Neutrophil (primary cell): ENCODE results near the gene RFXAP.
A peak's percentile ranks its signal among the peaks of the same experiment; 100 is the strongest.

Experiments
- H3K27ac ChIP-seq: fragments of 200-600 bp; sonication (generic); 2 replicates; pipeline ENCODE4 v1.5.1; 2016; ENCODE audit warnings: mild to moderate bottlenecking, moderate library complexity
- H3K27me3 ChIP-seq: fragments of 200-600 bp; sonication (generic); 2 replicates; pipeline ENCODE4 v1.6.0; 2016; ENCODE audit warnings: mild to moderate bottlenecking
- H3K36me3 ChIP-seq: fragments of 200-600 bp; sonication (generic); 2 replicates; pipeline ENCODE4 v1.5.1; 2017
- H3K4me1 ChIP-seq, 2 experiments: fragments of 200-600 bp in 1 of 2; sonication (generic) in 1 of 2; 1 replicate in 1 of 2; 2 replicates in 1 of 2; pipeline versions ENCODE4 v1.5.1 to v1.6.1; 2013 to 2016; ENCODE audit warnings: low read depth in 1 of 2, low read length in 1 of 2, mild to moderate bottlenecking in 1 of 2, moderate library complexity in 1 of 2; ENCODE audit not compliant: control insufficient read depth in 1 of 2, insufficient read depth in 1 of 2
- H3K4me3 ChIP-seq, 2 experiments: fragments of 200-600 bp in 1 of 2; sonication (generic) in 1 of 2; 1 replicate in 1 of 2; 2 replicates in 1 of 2; pipeline ENCODE4 v1.5.1; 2013 to 2016; ENCODE audit warnings: low read depth in 1 of 2, low read length in 1 of 2, mild to moderate bottlenecking in 1 of 2, moderate library complexity in 1 of 2
- H3K9me3 ChIP-seq: fragments of 200-600 bp; sonication (generic); 2 replicates; pipeline ENCODE4 v1.5.1; 2016
- TF ChIP-seq, protein P1 (sequence below): fragments of 200-600 bp; sonication (generic); IDR thresholded peaks from 2 replicates; pipeline ENCODE4 v1.5.1; 2016; ENCODE audit warnings: antibody characterized with exemption

The RFXAP gene, protein sequence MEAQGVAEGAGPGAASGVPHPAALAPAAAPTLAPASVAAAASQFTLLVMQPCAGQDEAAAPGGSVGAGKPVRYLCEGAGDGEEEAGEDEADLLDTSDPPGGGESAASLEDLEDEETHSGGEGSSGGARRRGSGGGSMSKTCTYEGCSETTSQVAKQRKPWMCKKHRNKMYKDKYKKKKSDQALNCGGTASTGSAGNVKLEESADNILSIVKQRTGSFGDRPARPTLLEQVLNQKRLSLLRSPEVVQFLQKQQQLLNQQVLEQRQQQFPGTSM

GRCh38 chr13:36818804-36819738, at the start of gene RFXAP:
TSS of gene RFXAP (plus strand) at chr13:36819222. CDS start at chr13:36819358, 136 bp downstream.
- H3K36me3 ChIP-seq = no peaks in the 10 kb centered on the region
- H3K4me1 ChIP-seq = peaks cover 22 to 23% of the 10 kb centered on the region in 2 experiments
- no peaks in the 10 kb centered on the region for H3K9me3 ChIP-seq
- TF ChIP-seq, protein P1, sequence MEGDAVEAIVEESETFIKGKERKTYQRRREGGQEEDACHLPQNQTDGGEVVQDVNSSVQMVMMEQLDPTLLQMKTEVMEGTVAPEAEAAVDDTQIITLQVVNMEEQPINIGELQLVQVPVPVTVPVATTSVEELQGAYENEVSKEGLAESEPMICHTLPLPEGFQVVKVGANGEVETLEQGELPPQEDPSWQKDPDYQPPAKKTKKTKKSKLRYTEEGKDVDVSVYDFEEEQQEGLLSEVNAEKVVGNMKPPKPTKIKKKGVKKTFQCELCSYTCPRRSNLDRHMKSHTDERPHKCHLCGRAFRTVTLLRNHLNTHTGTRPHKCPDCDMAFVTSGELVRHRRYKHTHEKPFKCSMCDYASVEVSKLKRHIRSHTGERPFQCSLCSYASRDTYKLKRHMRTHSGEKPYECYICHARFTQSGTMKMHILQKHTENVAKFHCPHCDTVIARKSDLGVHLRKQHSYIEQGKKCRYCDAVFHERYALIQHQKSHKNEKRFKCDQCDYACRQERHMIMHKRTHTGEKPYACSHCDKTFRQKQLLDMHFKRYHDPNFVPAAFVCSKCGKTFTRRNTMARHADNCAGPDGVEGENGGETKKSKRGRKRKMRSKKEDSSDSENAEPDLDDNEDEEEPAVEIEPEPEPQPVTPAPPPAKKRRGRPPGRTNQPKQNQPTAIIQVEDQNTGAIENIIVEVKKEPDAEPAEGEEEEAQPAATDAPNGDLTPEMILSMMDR = peak; percentile 38
- H3K27ac ChIP-seq = peak within 1 kb of the TSS; percentile 82
- H3K27me3 ChIP-seq = no peaks in the 10 kb centered on the region
- H3K4me3 ChIP-seq = peak within 1 kb of the TSS; percentile 82 to 92

GRCh38 chr13:36769545-36769944, 49.5 kb upstream of the RFXAP start:
- H3K27ac ChIP-seq = no peak overlapping the region
- no peaks in the 10 kb centered on the region for H3K27me3 ChIP-seq
- H3K4me3 ChIP-seq = no peak overlapping the region
- no peaks in the 10 kb centered on the region for H3K4me1 ChIP-seq
- H3K9me3 ChIP-seq = no peaks in the 10 kb centered on the region
- TF ChIP-seq, protein P1 = no peak
- no peaks in the 10 kb centered on the region for H3K36me3 ChIP-seq

DNA sequence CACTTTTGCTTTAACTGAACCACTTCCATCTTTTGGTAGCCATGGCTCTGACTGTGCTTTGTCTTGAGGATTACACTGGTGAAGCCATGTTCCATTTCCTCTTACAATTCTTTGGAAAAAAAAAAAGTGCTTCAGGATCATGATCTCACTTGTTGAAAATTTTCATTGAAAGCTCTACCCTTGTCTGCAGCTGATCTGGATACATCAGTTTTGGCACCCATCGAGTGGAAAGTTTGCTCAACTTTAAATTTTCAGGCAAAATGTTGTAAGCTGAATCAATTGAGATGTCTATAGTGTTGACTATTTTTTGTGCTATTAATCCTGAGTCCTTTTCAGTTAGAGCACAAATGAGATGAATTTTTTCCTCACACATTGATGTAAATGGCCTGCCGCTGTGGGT, 48.3 kb upstream of the RFXAP start:
- no peaks in the 10 kb centered on the region for H3K4me1 ChIP-seq
- no peaks in the 10 kb centered on the region for H3K36me3 ChIP-seq
- TF ChIP-seq, protein P1 = no peak
- no peak overlapping the region for H3K27ac ChIP-seq
- H3K9me3 ChIP-seq = no peaks in the 10 kb centered on the region
- H3K4me3 ChIP-seq = no peak overlapping the region
- H3K27me3 ChIP-seq = no peaks in the 10 kb centered on the region

DNA sequence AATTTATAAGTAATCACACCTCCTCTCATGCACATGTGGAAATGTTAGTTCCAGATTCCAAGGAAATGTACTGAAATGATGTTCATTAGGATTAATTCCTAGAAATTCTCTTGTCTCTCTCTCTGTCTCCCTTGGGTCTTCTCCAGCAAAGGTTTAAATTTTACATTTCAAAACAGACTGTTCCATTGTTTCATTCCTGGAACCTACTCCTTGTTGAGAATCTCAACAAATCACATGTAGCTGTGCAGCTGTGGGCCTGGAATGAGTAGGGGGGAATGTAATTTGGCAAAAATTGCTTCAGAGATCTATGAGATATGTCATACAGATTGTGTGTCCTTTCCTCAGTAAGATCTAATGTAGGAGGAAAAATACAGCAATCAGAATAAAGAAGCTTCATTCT, 46.2 kb upstream of the RFXAP start:
- Histone ChIP-seq H3K4me1 (no peaks in the 10 kb centered on the region), H3K27ac (no peak overlapping the region), H3K36me3 (no peaks in the 10 kb centered on the region), H3K4me3 (no peak overlapping the region), H3K9me3 (no peaks in the 10 kb centered on the region), H3K27me3 (no peaks in the 10 kb centered on the region)
- TF ChIP-seq, protein P1 = no peak

- Histone ChIP-seq H3K4me3 (no peak overlapping the region), H3K36me3 (no peaks in the 10 kb centered on the region), H3K27me3 (no peaks in the 10 kb centered on the region), H3K9me3 (no peaks in the 10 kb centered on the region), H3K27ac (no peak overlapping the region), H3K4me1 (no peaks in the 10 kb centered on the region)
- TF ChIP-seq, protein P1 = no peak
Observed at GRCh38 chr13:36774931-36775330, 44.1 kb upstream of the RFXAP start.
